HG02759 (cell line): ENCODE data around the gene KCNG1.
"Not testable (repeated sequence)": the region's sequence is repeated elsewhere in the genome, so short reads cannot be mapped to it uniquely, and the experiment has no call there.

ENCODE experiments used
- ATAC-seq: cut with Tn5 transposase; IDR thresholded peaks from one replicate; pipeline ENCODE4 v1.9.1; 2021; ENCODE audit warnings: mild to moderate bottlenecking, moderate library complexity; ENCODE audit not compliant: unreplicated experiment

Gene KCNG1

GRCh38 chr20:51022803-51023616 lies at the start of gene KCNG1:
Gene KCNG1 (minus strand): TSS chr20:51023107. CDS start chr20:51010338, 12,769 bp downstream.
- ATAC-seq: peak; percentile 60

GRCh38 chr20:51070621-51071020 lies 47.7 kb upstream of the KCNG1 start:
- no peak for ATAC-seq

- ATAC-seq: no peak
Observed at GRCh38 chr20:51067792-51068191, 44.9 kb upstream of the KCNG1 start.

- ATAC-seq: no peak
Observed at GRCh38 chr20:51065615-51066014, 42.7 kb upstream of the KCNG1 start.

GRCh38 chr20:51064137-51064536 lies 41.2 kb upstream of the KCNG1 start:
- ATAC-seq: no peak

GRCh38 chr20:51062065-51062464 lies 39.2 kb upstream of the KCNG1 start:
- no peak for ATAC-seq

- ATAC-seq: no peak
Observed at GRCh38 chr20:51061418-51062045, 38.6 kb upstream of the KCNG1 start.

- ATAC-seq: no peak
Observed at GRCh38 chr20:51060301-51060700, 37.4 kb upstream of the KCNG1 start.

- ATAC-seq: no peak
Observed at GRCh38 chr20:51059862-51060261, 37.0 kb upstream of the KCNG1 start.

- no peak for ATAC-seq
Observed at GRCh38 chr20:51058017-51058416, 35.1 kb upstream of the KCNG1 start.

GRCh38 chr20:51054233-51054632 lies 31.3 kb upstream of the KCNG1 start:
- ATAC-seq: no peak

- no peak for ATAC-seq
Observed at GRCh38 chr20:51050531-51051075, 27.7 kb upstream of the KCNG1 start.

- ATAC-seq: no peak
Observed at GRCh38 chr20:51046021-51046985, 23.4 kb upstream of the KCNG1 start.

GRCh38 chr20:51045492-51045891 lies 22.6 kb upstream of the KCNG1 start:
- not testable (repeated sequence) for ATAC-seq

- no peak for ATAC-seq
Observed at GRCh38 chr20:51044796-51045195, 21.9 kb upstream of the KCNG1 start.

- ATAC-seq: no peak
Observed at GRCh38 chr20:51043811-51044210, 20.9 kb upstream of the KCNG1 start.

GRCh38 chr20:51042657-51043247 lies 19.8 kb upstream of the KCNG1 start:
- ATAC-seq: no peak

- no peak for ATAC-seq
Observed at GRCh38 chr20:51042064-51042463, 19.2 kb upstream of the KCNG1 start.

- ATAC-seq: no peak
Observed at GRCh38 chr20:51037532-51038115, 14.7 kb upstream of the KCNG1 start.

GRCh38 chr20:51036827-51037531 lies 14.1 kb upstream of the KCNG1 start:
- no peak for ATAC-seq
